ENCODE data around the gene PROSER2.

DNA sequence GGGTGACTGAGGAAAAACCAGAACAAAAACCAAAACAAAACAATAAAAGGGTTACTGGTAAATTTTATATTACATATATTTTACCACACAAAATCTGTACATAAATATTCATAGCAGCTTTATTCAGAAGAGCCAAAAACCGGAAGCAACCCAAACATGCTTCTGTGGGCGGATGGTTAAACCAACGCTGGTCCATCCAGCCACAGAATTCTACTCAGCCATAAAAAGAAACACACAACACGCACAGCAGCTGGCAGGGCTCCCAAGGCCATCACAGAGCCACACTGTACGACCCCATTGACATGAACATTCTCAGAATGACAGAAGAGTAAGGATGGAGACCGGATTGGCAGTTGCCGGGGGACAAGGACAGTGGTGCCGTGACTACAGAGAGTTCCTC, 83.6 kb downstream of the PROSER2 start:
- TF ChIP-seq, protein P1, sequence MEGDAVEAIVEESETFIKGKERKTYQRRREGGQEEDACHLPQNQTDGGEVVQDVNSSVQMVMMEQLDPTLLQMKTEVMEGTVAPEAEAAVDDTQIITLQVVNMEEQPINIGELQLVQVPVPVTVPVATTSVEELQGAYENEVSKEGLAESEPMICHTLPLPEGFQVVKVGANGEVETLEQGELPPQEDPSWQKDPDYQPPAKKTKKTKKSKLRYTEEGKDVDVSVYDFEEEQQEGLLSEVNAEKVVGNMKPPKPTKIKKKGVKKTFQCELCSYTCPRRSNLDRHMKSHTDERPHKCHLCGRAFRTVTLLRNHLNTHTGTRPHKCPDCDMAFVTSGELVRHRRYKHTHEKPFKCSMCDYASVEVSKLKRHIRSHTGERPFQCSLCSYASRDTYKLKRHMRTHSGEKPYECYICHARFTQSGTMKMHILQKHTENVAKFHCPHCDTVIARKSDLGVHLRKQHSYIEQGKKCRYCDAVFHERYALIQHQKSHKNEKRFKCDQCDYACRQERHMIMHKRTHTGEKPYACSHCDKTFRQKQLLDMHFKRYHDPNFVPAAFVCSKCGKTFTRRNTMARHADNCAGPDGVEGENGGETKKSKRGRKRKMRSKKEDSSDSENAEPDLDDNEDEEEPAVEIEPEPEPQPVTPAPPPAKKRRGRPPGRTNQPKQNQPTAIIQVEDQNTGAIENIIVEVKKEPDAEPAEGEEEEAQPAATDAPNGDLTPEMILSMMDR (IDR thresholded peaks at IDR 0.05) = no peak
- TF ChIP-seq POLR2AphosphoS5 (IDR thresholded peaks at IDR 0.05) (no peak), POLR2A (IDR thresholded peaks at IDR 0.05) (no peak)
